ENCODE data around the gene B4GAT1.

GRCh38 chr11:66371627-66372415 lies 24.4 kb upstream of the B4GAT1 start, which contains the start of gene SLC29A2:
- TF ChIP-seq ZNF274 (IDR thresholded peaks at IDR 0.05; ENCODE audit: low read depth, low read length) (no peak), YY1 (IDR thresholded peaks at IDR 0.05; ENCODE audit: insufficient read depth, insufficient read length) (no peak)

Measured in NT2/D1 (cell line).